Measurements from ENCODE around the gene PDE2A.

Gene PDE2A

DNA sequence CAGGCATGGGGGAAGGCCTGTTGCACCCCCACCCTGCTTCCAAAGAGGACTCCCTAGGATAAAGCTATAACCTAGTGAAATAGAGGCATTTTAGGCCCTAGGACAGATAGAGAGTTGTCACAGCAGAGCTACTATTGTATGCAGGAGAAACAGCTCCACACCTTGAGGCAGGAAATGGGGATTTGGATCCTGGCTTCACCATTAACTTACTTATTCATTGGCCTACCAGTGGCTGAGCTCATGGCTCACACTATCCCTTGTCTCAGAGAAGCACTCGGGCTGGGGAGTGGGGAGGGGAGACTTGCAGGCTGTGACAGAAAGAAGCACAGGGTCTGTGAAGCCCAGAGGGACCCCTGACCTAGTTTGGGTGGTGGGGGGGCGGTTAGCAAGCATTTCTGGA lies 999 bp upstream of the PDE2A start:
- Mint-ChIP-seq H3K27ac (no peak overlapping the region), H3K9me3 (no peaks in the 10 kb centered on the region), H3K27me3 (ENCODE audit: low read depth) (peaks cover 89% of the 10 kb centered on the region), H3K4me1 (no peaks in the 10 kb centered on the region), H3K4me3 (no peak overlapping the region), H3K36me3 (ENCODE audit: low read depth) (no peaks in the 10 kb centered on the region)
- TF ChIP-seq, protein P1, sequence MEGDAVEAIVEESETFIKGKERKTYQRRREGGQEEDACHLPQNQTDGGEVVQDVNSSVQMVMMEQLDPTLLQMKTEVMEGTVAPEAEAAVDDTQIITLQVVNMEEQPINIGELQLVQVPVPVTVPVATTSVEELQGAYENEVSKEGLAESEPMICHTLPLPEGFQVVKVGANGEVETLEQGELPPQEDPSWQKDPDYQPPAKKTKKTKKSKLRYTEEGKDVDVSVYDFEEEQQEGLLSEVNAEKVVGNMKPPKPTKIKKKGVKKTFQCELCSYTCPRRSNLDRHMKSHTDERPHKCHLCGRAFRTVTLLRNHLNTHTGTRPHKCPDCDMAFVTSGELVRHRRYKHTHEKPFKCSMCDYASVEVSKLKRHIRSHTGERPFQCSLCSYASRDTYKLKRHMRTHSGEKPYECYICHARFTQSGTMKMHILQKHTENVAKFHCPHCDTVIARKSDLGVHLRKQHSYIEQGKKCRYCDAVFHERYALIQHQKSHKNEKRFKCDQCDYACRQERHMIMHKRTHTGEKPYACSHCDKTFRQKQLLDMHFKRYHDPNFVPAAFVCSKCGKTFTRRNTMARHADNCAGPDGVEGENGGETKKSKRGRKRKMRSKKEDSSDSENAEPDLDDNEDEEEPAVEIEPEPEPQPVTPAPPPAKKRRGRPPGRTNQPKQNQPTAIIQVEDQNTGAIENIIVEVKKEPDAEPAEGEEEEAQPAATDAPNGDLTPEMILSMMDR (IDR thresholded peaks at IDR 0.05; ENCODE audit: unreplicated experiment in 3 of 3), result no peak

DNA sequence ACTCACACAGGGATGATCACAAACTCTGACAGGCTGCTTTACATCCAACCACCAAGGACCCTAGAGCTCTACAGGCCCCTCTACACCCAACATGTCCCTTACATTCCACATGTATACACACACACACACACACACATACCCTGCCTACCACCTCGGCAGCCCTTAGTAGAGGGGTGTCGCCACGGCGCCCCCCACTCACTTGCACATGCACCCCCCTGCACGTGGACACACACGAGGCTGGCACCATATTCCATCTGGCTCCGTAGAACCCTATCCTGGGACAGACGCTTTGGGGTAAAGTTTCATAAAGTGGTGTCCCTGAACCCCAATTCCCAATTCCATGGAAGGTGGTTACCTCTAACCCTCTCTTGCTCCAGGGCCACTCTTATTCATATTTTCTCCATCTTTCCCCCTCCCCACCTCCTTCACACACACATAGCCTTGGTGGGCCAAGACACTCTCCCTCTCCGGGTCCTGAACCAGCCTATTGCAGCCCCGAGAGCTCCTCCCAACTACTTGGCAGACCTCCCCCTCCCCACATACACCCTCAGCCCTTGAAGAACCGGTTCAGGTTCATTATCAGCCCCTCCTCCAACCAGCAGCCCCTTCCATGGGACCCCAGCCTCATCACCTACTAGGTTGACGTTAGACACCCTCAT lies 809 bp downstream of the PDE2A start:
- TF ChIP-seq, protein P1 (IDR thresholded peaks at IDR 0.05; ENCODE audit: unreplicated experiment in 3 of 3), result no peak
- no peak overlapping the region for H3K4me3 Mint-ChIP-seq
- no peak overlapping the region for H3K27ac Mint-ChIP-seq
- H3K4me1 Mint-ChIP-seq, result no peaks in the 10 kb centered on the region
- H3K36me3 Mint-ChIP-seq (ENCODE audit: low read depth), result no peaks in the 10 kb centered on the region
- peaks cover 72% of the 10 kb centered on the region for H3K27me3 Mint-ChIP-seq (ENCODE audit: low read depth)
- no peaks in the 10 kb centered on the region for H3K9me3 Mint-ChIP-seq

DNA sequence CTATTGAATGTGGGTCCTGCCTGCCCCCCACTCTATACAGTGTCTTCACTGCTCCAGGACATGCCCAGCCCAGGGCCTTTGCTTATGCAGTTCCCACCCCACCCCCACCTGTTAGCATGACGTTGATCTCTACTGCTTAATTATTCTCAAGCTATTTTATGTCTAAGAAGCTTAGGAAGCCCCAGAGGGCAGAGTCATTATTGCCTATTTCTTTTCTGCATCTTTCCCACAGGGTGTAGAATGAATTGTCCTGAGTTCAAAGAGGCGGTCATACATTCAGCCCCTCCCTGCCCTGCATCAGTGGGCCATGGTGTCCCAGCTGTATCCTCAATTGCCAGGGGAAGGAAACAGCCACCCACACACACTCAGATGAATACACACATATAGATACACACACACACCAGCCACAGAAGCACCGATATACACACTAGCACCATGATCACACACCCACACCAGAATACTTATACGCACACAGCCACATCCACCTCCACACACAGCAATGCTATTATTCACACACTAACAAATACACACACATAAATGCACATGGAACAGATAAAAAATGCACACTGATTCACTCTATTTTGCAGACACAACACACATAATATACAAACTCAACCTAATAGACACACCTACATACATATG lies 1.5 kb downstream of the PDE2A start:
- Mint-ChIP-seq H3K9me3 (no peaks in the 10 kb centered on the region), H3K4me1 (no peaks in the 10 kb centered on the region), H3K27me3 (ENCODE audit: low read depth) (peaks cover 65% of the 10 kb centered on the region), H3K27ac (no peak overlapping the region), H3K36me3 (ENCODE audit: low read depth) (no peaks in the 10 kb centered on the region), H3K4me3 (no peak overlapping the region)
- TF ChIP-seq, protein P1 (IDR thresholded peaks at IDR 0.05; ENCODE audit: unreplicated experiment in 3 of 3), result no peak

DNA sequence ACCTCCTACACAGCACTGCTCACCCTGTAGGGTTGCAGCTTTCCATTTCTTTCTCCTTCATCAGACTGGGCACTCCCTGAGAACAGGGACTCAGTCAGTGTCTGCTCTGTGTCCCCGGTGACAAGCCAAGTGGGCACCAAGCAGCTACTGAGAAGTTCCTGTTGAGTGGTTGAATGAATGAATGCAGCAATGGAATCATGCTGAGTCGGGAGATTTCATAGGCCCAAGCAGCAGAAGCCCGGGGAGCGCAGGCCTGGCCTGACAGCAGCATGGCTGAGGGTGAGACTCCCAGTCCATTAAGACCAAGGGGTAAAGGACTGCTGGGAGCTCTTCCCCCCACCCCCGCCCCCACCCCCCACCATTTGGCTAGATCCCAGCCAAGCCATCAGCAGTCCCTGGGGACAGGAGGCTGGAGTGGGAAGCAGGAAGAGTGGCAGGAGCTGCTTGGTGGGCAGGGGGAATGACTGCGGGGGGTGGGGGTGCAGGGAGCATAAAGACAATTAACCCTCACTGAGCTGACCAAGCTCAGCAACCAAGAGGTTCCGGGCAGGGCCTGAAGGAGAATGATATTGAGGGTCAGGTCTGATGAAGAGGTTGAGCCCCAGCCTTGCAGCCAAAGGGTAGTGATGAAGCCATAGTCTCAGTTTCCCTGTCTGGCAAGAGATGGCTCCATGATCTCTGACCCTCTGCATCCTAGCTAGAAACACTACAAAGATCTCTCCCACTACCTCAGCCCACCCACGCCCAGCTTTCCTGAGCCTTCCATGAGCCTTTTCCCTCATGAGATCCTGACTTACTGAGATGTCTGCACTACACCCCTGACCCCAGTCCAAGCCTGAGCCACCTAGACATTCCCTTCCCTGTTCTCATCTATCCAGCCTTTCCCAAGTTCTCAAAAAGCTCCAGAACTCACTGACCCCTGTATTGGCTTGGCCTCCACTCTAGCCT lies 2.8 kb downstream of the PDE2A start:
- no peaks in the 10 kb centered on the region for H3K36me3 Mint-ChIP-seq (ENCODE audit: low read depth)

GRCh38 chr11:72670041-72670440 lies 4.2 kb downstream of the PDE2A start:
- TF ChIP-seq, protein P1 (IDR thresholded peaks at IDR 0.05; ENCODE audit: unreplicated experiment in 3 of 3), result no peak
- Mint-ChIP-seq H3K4me3 (no peak overlapping the region), H3K9me3 (no peaks in the 10 kb centered on the region), H3K27ac (no peak overlapping the region), H3K4me1 (no peaks in the 10 kb centered on the region), H3K27me3 (ENCODE audit: low read depth) (peaks cover 46% of the 10 kb centered on the region), H3K36me3 (ENCODE audit: low read depth) (no peaks in the 10 kb centered on the region)

More for the DNA sequence above, 2.8 kb downstream of the PDE2A start:
- TF ChIP-seq, protein P1 (IDR thresholded peaks at IDR 0.05; ENCODE audit: unreplicated experiment in 3 of 3), result no peak
- peaks cover 52% of the 10 kb centered on the region for H3K27me3 Mint-ChIP-seq (ENCODE audit: low read depth)
- H3K4me3 Mint-ChIP-seq, result no peak overlapping the region
- H3K27ac Mint-ChIP-seq, result no peak overlapping the region
- no peaks in the 10 kb centered on the region for H3K4me1 Mint-ChIP-seq
- H3K9me3 Mint-ChIP-seq, result no peaks in the 10 kb centered on the region
